ENCODE data around the gene M6PR.
"Not testable (repeated sequence)": the region's sequence is repeated elsewhere in the genome, so short reads cannot be mapped to it uniquely, and the experiment has no call there.

Gene M6PR

DNA sequence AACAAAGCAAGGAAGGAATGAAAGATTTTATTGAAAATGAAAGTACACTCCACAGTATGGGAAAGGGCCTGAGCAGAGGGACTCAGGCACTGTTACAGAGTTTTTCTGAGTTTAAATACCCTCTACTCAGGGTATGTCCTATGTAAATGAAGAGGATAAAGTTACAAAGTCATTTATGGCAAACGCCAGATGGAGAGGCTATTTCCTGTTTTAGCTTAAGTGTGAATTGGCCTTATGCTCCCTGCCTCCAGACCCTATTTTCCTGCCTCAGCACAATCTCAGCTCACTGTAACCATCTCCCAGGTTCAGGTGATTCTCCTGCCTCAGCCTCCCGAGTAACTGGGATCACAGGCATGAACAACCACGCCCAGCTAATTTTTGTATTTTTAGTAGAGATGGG, 41.9 kb downstream of the M6PR start:
- Histone ChIP-seq H3K9me3 (ENCODE audit: control insufficient read depth in 1 of 2, low read length in 2 of 2) (no peaks in the 10 kb centered on the region), H3K27ac (ENCODE audit: low read length) (no peak overlapping the region), H3K4me3 (ENCODE audit: low read depth in 1 of 2, low read length in 2 of 2) (no peak overlapping the region), H3K36me3 (ENCODE audit: control insufficient read depth in 1 of 2, insufficient read depth in 2 of 2, low read length in 2 of 2) (no peaks in the 10 kb centered on the region), H3K4me1 (ENCODE audit: control insufficient read depth in 1 of 2, insufficient read depth in 2 of 2, low read length in 2 of 2) (no peaks in the 10 kb centered on the region), H3K27me3 (ENCODE audit: low read depth, low read length) (no peaks in the 10 kb centered on the region)

DNA sequence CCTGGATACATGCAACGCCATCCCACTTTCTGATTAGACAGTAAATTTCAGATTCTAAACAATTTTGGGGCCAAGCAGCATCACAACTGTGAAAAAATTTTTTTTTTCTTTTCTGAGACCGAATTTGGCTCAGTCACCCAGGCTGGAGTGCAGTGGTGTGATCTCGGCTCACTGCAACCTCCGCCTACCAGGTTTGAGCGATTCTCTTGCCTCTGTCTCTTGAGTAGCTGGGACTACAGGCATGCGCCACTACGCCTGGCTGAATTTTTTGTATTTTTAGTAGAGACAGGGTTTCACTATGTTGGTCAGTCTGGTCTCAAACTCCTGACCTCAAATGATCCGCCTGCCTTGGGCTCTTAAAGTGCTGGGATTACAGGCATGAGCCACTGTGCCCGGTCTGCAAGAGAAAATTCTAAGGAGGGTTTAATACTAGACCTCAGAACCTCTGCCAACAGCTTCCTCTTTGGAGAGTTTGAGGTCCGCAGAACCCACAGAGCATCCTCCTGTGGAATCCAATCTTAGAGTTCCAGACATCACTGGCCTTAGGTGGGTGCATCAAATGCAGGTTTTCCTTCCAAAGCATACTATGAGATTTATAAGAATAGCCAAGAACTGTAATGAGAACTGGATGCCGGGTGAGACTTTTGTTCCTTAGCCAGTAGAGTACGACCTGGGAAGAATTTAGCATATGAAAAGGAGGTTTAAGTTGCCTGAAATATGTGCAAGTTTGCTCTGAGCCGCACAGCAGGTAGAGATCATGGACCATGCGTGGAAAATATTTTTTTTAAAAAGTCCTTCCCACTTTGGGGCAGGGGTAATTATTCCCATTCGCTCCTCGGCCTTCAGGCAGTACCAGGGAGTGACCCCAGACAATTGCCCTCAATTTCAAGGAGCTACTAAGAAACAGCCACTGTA, 42.9 kb downstream of the M6PR start:
- Histone ChIP-seq H3K27me3 (ENCODE audit: low read depth, low read length) (no peaks in the 10 kb centered on the region), H3K36me3 (ENCODE audit: control insufficient read depth in 1 of 2, insufficient read depth in 2 of 2, low read length in 2 of 2) (no peaks in the 10 kb centered on the region), H3K9me3 (ENCODE audit: control insufficient read depth in 1 of 2, low read length in 2 of 2) (no peaks in the 10 kb centered on the region), H3K27ac (ENCODE audit: low read length) (no peak overlapping the region), H3K4me3 (ENCODE audit: low read depth in 1 of 2, low read length in 2 of 2) (no peak overlapping the region), H3K4me1 (ENCODE audit: control insufficient read depth in 1 of 2, insufficient read depth in 2 of 2, low read length in 2 of 2) (no peaks in the 10 kb centered on the region)

DNA sequence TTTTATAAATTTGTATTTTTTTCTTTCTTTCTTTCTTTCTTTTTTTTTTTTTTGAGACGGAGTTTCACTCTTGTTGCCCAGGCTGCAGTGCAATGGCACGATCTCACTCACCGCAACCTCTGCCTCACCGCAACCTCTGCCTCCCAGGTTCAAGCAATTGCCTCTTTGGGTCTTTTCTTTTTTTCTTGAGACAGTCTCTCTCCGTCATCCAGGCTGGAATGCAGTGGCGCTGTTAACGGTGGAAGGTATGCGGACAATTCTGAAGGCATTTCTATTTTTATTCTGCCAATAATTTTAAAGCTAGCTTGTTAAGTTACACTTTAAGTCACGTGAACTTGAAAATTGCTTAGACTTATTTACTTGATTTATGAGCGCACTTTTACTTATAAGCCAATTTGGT, 43.9 kb downstream of the M6PR start:
- H3K4me3 ChIP-seq (ENCODE audit: low read depth in 1 of 2, low read length in 2 of 2): no peak overlapping the region
- no peaks in the 10 kb centered on the region for H3K27me3 ChIP-seq (ENCODE audit: low read depth, low read length)
- no peaks in the 10 kb centered on the region for H3K9me3 ChIP-seq (ENCODE audit: control insufficient read depth in 1 of 2, low read length in 2 of 2)
- no peaks in the 10 kb centered on the region for H3K36me3 ChIP-seq (ENCODE audit: control insufficient read depth in 1 of 2, insufficient read depth in 2 of 2, low read length in 2 of 2)
- H3K4me1 ChIP-seq (ENCODE audit: control insufficient read depth in 1 of 2, insufficient read depth in 2 of 2, low read length in 2 of 2): no peaks in the 10 kb centered on the region
- no peak overlapping the region for H3K27ac ChIP-seq (ENCODE audit: low read length)

DNA sequence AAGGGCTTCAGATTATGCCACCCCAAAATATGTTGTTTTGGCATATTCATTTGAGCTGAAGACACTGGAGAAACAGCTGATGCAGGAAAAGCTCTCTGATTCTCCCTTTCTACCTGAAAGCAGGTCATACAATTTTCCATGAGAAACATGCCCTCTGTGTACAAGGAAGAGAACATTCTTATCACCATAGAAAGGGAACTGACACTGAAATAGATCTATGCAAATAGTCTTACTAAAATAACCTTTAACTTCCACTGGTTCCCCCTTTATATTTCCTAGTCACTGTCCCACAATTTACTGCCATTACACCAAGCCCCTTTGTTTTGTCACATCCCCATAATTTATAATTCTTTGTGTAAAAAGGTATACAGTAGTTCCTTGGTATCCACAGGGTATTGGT, 44.8 kb downstream of the M6PR start:
- Histone ChIP-seq H3K27ac (ENCODE audit: low read length) (no peak overlapping the region), H3K36me3 (ENCODE audit: control insufficient read depth in 1 of 2, insufficient read depth in 2 of 2, low read length in 2 of 2) (no peaks in the 10 kb centered on the region), H3K27me3 (ENCODE audit: low read depth, low read length) (no peaks in the 10 kb centered on the region), H3K4me1 (ENCODE audit: control insufficient read depth in 1 of 2, insufficient read depth in 2 of 2, low read length in 2 of 2) (no peaks in the 10 kb centered on the region), H3K9me3 (ENCODE audit: control insufficient read depth in 1 of 2, low read length in 2 of 2) (no peaks in the 10 kb centered on the region), H3K4me3 (ENCODE audit: low read depth in 1 of 2, low read length in 2 of 2) (no peak overlapping the region)

DNA sequence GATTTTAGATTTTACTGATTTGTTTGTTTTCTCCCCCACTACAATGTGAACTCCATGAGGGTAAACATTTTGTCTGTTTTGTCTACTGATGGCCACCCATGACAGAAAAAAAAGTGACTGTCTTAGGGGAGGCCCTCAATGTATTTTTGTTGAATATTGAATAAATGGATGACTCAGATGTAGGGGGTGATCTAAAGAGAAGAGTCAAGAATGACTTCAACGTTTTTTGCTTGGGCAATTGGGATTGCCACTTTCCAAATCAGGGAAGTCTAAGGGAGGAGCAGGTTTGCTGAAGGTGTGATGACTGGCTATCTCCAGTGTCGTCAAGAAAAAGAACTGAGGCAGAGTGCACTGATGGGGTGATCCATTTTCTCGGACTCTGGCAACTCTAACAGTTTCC, 45.8 kb downstream of the M6PR start:
- no peak overlapping the region for H3K27ac ChIP-seq (ENCODE audit: low read length)
- no peaks in the 10 kb centered on the region for H3K9me3 ChIP-seq (ENCODE audit: control insufficient read depth in 1 of 2, low read length in 2 of 2)
- H3K4me3 ChIP-seq (ENCODE audit: low read depth in 1 of 2, low read length in 2 of 2): no peak overlapping the region
- H3K27me3 ChIP-seq (ENCODE audit: low read depth, low read length): no peaks in the 10 kb centered on the region
- H3K4me1 ChIP-seq (ENCODE audit: control insufficient read depth in 1 of 2, insufficient read depth in 2 of 2, low read length in 2 of 2): no peaks in the 10 kb centered on the region
- H3K36me3 ChIP-seq (ENCODE audit: control insufficient read depth in 1 of 2, insufficient read depth in 2 of 2, low read length in 2 of 2): no peaks in the 10 kb centered on the region

DNA sequence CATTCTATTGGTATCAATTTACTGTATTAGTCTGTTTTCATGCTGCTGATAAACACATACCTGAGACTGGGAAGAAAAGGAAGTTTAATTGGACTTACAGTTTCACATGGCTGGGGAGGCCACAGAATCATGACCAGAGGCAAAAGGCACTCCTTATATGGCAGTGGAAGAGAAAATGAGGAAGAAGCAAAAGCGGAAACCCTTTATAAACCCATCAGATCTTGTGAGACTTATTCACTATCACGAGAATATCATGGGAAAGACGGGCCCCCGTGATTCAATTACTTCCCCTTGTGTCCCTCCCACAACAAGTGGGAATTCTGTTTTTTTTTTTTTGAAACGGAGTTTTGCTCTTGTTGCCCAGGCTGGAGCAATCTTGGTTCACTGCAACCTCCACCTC, 46.7 kb downstream of the M6PR start:
- H3K9me3 ChIP-seq (ENCODE audit: control insufficient read depth in 1 of 2, low read length in 2 of 2); H3K4me1 ChIP-seq (ENCODE audit: control insufficient read depth in 1 of 2, insufficient read depth in 2 of 2, low read length in 2 of 2); H3K27me3 ChIP-seq (ENCODE audit: low read depth, low read length); H3K4me3 ChIP-seq (ENCODE audit: low read depth in 1 of 2, low read length in 2 of 2); H3K36me3 ChIP-seq (ENCODE audit: control insufficient read depth in 1 of 2, insufficient read depth in 2 of 2, low read length in 2 of 2); H3K27ac ChIP-seq (ENCODE audit: low read length): not testable (repeated sequence)

DNA sequence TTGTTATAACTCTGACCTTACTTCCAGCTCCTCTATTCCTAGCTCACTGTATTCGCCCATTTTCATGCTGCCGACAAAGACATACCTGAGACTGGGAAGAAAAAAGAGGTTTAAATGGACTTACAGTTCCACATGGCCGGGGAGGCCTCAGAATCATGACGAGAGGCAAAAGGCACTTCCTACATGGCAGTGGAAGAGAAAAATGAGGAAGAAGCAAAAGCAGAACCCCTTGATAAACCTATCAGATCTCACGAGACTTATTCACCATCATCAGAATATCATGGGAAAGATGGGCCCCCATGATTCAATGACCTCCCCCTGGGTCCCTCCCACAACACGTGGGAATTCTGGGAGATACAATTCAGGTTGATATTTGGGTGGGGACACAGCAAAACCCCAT, 49.6 kb downstream of the M6PR start:
- H3K4me1 ChIP-seq (ENCODE audit: control insufficient read depth in 1 of 2, insufficient read depth in 2 of 2, low read length in 2 of 2): no peaks in the 10 kb centered on the region
- no peaks in the 10 kb centered on the region for H3K27me3 ChIP-seq (ENCODE audit: low read depth, low read length)
- no peaks in the 10 kb centered on the region for H3K36me3 ChIP-seq (ENCODE audit: control insufficient read depth in 1 of 2, insufficient read depth in 2 of 2, low read length in 2 of 2)
- no peak overlapping the region for H3K4me3 ChIP-seq (ENCODE audit: low read depth in 1 of 2, low read length in 2 of 2)
- H3K27ac ChIP-seq (ENCODE audit: low read length): no peak overlapping the region
- H3K9me3 ChIP-seq (ENCODE audit: control insufficient read depth in 1 of 2, low read length in 2 of 2): no peaks in the 10 kb centered on the region

DNA sequence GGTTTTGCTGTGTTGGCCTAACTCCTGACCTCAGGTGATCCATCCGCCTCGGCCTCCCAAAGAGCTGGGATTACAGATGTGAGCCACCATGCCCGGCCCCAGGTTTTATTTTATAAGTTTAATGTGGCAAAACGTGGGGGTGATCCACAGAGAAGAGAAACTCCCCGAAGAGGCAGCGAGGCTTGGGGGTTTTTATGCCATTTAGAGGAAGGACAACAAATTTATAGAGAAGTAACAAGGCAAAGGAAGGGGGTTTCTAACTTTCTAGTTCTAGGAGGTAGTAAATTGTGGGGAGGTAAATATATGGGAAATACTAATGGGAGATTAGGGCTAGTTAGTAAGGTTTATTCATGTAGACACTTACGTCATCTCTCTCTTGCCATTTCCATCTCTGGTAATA, 52.4 kb downstream of the M6PR start:
- Histone ChIP-seq H3K4me1 (ENCODE audit: control insufficient read depth in 1 of 2, insufficient read depth in 2 of 2, low read length in 2 of 2) (no peaks in the 10 kb centered on the region), H3K27me3 (ENCODE audit: low read depth, low read length) (no peaks in the 10 kb centered on the region), H3K36me3 (ENCODE audit: control insufficient read depth in 1 of 2, insufficient read depth in 2 of 2, low read length in 2 of 2) (no peaks in the 10 kb centered on the region), H3K27ac (ENCODE audit: low read length) (no peak overlapping the region), H3K4me3 (ENCODE audit: low read depth in 1 of 2, low read length in 2 of 2) (no peak overlapping the region), H3K9me3 (ENCODE audit: control insufficient read depth in 1 of 2, low read length in 2 of 2) (no peaks in the 10 kb centered on the region)

DNA sequence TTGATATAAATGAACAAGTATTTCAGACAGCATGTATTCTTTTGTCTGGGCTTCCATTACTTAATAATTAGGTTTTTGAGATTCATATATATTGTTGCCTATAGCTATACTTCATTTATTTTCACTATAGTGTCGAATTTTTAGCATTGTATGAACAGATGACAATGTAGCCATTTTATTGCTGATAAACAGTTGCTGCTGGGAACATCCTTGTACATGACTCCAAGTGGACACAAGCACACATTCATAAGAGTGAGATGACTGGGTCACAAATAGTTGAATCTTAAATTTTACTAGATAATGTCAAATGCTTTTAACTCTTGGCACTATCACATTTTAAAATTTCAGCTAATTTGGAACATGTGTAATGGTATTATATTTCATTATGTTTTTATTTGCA, 54.5 kb downstream of the M6PR start:
- H3K4me1 ChIP-seq (ENCODE audit: control insufficient read depth in 1 of 2, insufficient read depth in 2 of 2, low read length in 2 of 2): no peaks in the 10 kb centered on the region
- no peak overlapping the region for H3K27ac ChIP-seq (ENCODE audit: low read length)
- no peaks in the 10 kb centered on the region for H3K36me3 ChIP-seq (ENCODE audit: control insufficient read depth in 1 of 2, insufficient read depth in 2 of 2, low read length in 2 of 2)
- no peaks in the 10 kb centered on the region for H3K27me3 ChIP-seq (ENCODE audit: low read depth, low read length)
- no peak overlapping the region for H3K4me3 ChIP-seq (ENCODE audit: low read depth in 1 of 2, low read length in 2 of 2)
- H3K9me3 ChIP-seq (ENCODE audit: control insufficient read depth in 1 of 2, low read length in 2 of 2): no peaks in the 10 kb centered on the region

DNA sequence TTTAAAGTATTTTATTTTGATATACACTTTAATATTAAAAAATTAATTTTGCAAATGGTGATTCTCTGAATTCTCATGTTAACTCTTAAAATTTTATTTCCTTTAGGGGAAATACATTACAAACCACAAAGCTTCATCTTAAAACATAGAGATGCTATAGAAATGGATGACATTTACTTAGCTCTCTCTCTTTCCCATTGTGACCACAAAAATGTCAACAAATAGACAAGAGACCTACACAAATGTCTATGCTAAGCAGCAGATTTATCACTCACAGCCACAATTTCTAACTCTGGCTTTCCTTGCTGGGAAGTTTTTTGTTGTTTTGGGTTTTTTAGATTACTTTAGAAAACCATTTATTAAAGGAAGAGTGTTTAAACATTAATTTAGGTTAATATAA, 55.1 kb downstream of the M6PR start:
- Histone ChIP-seq H3K4me1 (ENCODE audit: control insufficient read depth in 1 of 2, insufficient read depth in 2 of 2, low read length in 2 of 2) (no peaks in the 10 kb centered on the region), H3K36me3 (ENCODE audit: control insufficient read depth in 1 of 2, insufficient read depth in 2 of 2, low read length in 2 of 2) (no peaks in the 10 kb centered on the region), H3K4me3 (ENCODE audit: low read depth in 1 of 2, low read length in 2 of 2) (no peak overlapping the region), H3K9me3 (ENCODE audit: control insufficient read depth in 1 of 2, low read length in 2 of 2) (no peaks in the 10 kb centered on the region), H3K27ac (ENCODE audit: low read length) (no peak overlapping the region), H3K27me3 (ENCODE audit: low read depth, low read length) (no peaks in the 10 kb centered on the region)

DNA sequence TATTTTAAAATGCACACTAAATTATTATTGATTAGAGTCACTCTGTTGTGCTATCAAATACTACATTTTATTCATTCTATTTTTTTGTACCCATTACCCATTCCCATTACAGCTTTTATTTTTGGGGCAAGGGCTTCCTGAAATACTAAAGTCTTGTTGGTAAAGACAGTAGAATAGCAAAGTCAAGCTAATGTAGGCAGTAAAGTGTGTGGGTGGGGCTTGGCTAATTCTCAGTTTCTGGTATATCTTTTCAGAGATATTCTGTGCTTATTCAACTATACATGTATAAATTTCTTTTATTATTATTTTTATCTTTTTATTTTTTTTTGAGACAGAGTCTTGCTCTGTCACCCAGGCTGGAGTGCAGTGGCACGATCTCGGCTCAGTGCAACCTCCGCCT, 57.5 kb downstream of the M6PR start:
- Histone ChIP-seq H3K9me3 (ENCODE audit: control insufficient read depth in 1 of 2, low read length in 2 of 2) (no peaks in the 10 kb centered on the region), H3K27ac (ENCODE audit: low read length) (no peak overlapping the region), H3K27me3 (ENCODE audit: low read depth, low read length) (no peaks in the 10 kb centered on the region), H3K4me3 (ENCODE audit: low read depth in 1 of 2, low read length in 2 of 2) (no peak overlapping the region), H3K36me3 (ENCODE audit: control insufficient read depth in 1 of 2, insufficient read depth in 2 of 2, low read length in 2 of 2) (no peaks in the 10 kb centered on the region), H3K4me1 (ENCODE audit: control insufficient read depth in 1 of 2, insufficient read depth in 2 of 2, low read length in 2 of 2) (no peaks in the 10 kb centered on the region)

Measured in muscle layer of duodenum (tissue), 2 donors.